GM13976 (cell line): ENCODE measurements around the gene SPTBN2.

Experiments
- DNase-seq: peaks from one replicate; pipeline ENCODE4 v3.0.0; 2012; ENCODE audit warnings: low spot score
- CTCF ChIP-seq: IDR thresholded peaks from 2 replicates; pipeline ENCODE4 v1.5.1; 2012; ENCODE audit warnings: borderline replicate concordance, mild to moderate bottlenecking; ENCODE audit not compliant: insufficient read depth; ENCODE audit errors: extremely low read depth, missing control alignments, control extremely low read depth
- in situ Hi-C: fragments of 300-500 bp; cut with MboI; formaldehyde crosslinking; loops from one replicate; pipeline ENCODE4 v1.12.0; 2022; ENCODE audit warnings: low sequenced_read_pairs, mixed read lengths, inconsistent platforms; ENCODE audit not compliant: unreplicated experiment

SPTBN2 gene

GRCh38 chr11:66739983-66740382 lies 11.0 kb upstream of the SPTBN2 start:
- in situ Hi-C loops: no loop called here
- no peak for TF ChIP-seq CTCF
- DNase-seq: no peak

GRCh38 chr11:66734215-66734614 lies 5.2 kb upstream of the SPTBN2 start:
- in situ Hi-C loops: no loop called here
- TF ChIP-seq CTCF: no peak
- DNase-seq: no peak

GRCh38 chr11:66729447-66729846 lies 431 bp upstream of the SPTBN2 start:
- no peak for DNase-seq
- no peak for TF ChIP-seq CTCF
- in situ Hi-C loops: no loop called here

GRCh38 chr11:66728038-66728692 lies 851 bp downstream of the SPTBN2 start:
- in situ Hi-C loops: no loop called here
- DNase-seq: peak; percentile 68
- TF ChIP-seq CTCF: no peak

GRCh38 chr11:66727282-66728037 lies 1.6 kb downstream of the SPTBN2 start:
- no peak for TF ChIP-seq CTCF
- in situ Hi-C loops: no loop called here
- peak; percentile 64 for DNase-seq

GRCh38 chr11:66725647-66726046 lies 3.4 kb downstream of the SPTBN2 start:
- in situ Hi-C loops: no loop called here
- TF ChIP-seq CTCF: no peak

More at GRCh38 chr11:66725647-66726046, 3.4 kb downstream of the SPTBN2 start:
- DNase-seq: no peak
